ENCODE results near the gene TROAP.

TROAP gene

GRCh38 chr12:49342914-49343731 is 20.1 kb downstream of the TROAP start:
- no peak for DNase-seq (ENCODE audit: low spot score)

- DNase-seq (ENCODE audit: low spot score) = no peak
Measured at GRCh38 chr12:49344486-49345050, 21.5 kb downstream of the TROAP start.

- DNase-seq (ENCODE audit: low spot score) = no peak
Measured at GRCh38 chr12:49345051-49345824, 22.2 kb downstream of the TROAP start.

- no peak for DNase-seq (ENCODE audit: low spot score)
Measured at GRCh38 chr12:49345825-49346658, 23.0 kb downstream of the TROAP start.

DNA sequence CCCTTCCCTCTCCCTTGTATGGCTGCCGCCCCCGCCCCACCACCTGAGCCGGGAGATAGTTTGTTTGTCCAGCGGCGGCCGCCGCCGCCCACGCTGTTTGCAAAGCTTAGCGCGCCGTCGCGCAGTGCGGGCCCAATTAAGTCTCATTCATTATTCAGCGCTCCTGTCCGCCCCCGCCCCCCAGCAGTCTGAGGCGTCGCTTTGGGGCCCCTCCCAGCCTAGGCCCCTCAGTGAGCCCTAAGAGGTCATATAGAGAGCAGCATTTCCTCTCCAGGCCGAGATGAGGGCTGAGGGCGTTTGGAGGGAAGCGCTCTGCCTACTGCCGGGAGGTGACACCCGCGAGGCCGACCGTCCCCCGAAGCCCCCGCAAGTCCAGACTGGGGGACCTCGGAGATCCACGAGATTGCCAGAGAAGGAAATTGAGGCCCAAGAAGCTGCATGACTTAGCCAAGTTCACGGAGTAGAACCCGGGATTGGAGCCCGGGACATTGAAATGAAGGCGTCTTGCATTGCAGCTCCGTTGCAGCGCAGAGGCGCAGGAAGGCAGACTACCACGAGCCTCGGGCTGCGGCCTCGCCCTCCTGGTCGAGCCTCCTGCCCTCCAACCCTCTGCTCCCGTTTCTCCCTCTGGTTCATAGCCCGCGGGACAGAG is 23.7 kb downstream of the TROAP start, which contains the start of gene DNAJC22:
Gene DNAJC22, plus strand, starts transcription at position 230 of the 652 bp plus-strand sequence. CDS start 1,985 bp downstream, outside the sequence.
- DNase-seq (ENCODE audit: low spot score) = no peak

- peak; percentile 86 for DNase-seq (ENCODE audit: low spot score)
Measured at GRCh38 chr12:49347311-49348193, 24.5 kb downstream of the TROAP start.

- no peak for DNase-seq (ENCODE audit: low spot score)
Measured at GRCh38 chr12:49348781-49349180, 25.7 kb downstream of the TROAP start.

- no peak for DNase-seq (ENCODE audit: low spot score)
Measured at GRCh38 chr12:49349266-49349665, 26.2 kb downstream of the TROAP start.

DNA sequence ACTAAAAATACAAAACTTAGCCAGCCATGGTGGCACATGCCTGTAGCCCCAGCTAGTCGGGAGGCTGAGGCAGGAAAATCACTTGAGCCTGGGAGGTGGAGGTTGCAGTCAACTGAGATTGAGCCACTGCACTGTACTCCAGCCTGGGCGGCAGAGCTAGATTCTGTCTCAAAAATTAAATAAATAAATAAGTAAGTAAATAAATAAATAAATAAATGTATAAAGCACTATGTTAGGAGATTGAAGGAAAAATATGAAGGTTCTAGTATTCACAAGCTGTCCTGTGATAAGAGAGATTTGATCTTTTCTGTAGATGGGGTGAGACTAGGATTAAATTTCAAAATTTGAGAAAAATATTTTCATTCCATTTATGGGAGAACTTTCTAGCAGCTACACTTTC is 29.3 kb downstream of the TROAP start:
- no peak for DNase-seq (ENCODE audit: low spot score)

DNA sequence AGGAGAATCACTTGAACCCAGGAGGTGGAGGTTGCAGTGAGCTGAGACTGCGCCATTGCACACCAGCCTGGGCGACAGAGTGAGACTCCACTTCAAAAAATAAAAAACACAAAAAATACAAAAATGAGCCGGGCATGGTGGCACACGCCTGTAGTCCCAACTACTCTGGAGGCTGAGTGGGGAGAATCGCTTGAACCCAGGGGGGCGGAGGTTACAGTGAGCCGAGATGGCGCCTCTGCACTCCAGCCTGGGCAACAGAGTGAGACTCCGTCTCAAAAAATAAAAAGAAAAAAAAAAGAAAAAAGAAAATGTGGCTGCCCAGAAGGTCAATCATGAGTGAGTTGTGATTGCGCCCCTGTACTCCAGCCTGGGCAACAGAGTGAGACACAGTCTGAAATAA is 32.9 kb downstream of the TROAP start:
- DNase-seq (ENCODE audit: low spot score) = no peak

GRCh38 chr12:49357103-49357678 is 34.1 kb downstream of the TROAP start:
- no peak for DNase-seq (ENCODE audit: low spot score)

DNA sequence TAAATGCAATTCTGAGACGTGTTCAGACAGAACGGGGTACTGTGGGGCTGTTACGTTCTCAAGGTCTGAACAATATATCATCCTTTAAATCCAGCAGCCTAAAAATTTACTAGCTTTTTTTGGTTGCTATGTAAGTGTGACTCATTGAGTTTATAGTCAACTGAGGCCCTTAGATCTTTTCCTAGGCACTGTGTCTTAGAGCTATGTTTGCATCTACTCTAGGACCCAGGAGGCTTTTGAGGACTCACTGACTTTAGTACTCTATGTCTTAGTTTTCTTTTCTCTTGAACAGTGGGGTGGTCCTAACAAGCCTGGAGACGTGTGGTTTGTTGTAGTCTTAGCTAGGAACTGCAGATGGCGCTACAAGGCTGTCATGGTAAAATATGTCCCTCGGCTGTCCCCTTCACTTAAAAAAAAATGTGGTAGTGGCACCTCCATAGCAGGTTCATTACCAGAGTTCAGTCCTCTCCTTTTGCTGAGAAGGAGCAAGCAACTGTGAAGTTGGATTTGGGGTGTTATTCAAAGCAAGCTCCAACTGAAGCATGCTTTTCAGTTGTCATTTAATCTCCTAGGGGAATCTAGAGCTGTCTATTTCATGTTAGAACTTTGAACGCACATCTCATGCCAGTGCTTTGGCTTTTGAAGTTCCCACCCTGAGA is 35.6 kb downstream of the TROAP start:
- DNase-seq (ENCODE audit: low spot score) = peak; percentile 81

GRCh38 chr12:49359671-49360070 is 36.6 kb downstream of the TROAP start:
- no peak for DNase-seq (ENCODE audit: low spot score)

GRCh38 chr12:49362077-49362476 is 39.0 kb downstream of the TROAP start:
- no peak for DNase-seq (ENCODE audit: low spot score)

DNA sequence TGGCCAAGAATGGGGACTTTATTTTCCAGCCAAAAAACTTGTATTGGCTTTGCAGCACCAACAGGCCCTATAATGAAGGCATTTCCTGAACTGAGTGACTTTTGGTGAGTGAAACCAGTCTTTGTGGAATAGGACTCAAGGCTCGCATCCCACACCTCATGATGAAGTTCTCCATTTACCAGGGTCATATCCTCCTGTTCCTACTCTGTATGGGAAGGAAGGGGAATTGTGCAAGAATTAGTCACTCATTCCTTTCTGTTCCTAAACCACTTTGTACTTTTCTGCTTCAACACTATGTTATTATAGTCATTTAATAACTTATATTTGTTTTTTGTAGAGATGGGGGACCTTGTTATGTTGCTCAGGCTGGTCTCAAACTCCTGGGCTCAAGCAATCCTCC is 41.9 kb downstream of the TROAP start:
- DNase-seq (ENCODE audit: low spot score) = no peak

DNA sequence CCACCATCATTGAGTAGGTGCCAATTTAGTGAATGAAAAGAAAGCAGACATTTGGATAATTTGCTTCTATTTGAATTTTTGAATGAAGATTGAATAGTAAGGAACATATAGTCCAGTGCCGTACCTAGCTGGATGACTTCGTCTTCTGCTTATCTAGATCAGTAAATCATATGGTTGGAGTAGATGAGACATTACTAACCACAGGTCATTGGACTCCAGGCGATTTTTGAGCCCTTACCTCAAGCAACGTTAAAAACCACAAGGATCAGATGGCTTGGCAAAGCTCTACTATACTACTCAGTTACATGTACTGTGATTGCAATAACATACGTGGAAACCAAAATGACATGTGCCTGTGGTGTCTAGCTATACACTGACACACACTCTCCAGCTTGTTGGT is 42.5 kb downstream of the TROAP start:
- DNase-seq (ENCODE audit: low spot score) = no peak

- DNase-seq (ENCODE audit: low spot score) = no peak
Measured at GRCh38 chr12:49366096-49366651, 43.1 kb downstream of the TROAP start.

- peak; percentile 92 for DNase-seq (ENCODE audit: low spot score)
Measured at GRCh38 chr12:49366652-49367380, 43.8 kb downstream of the TROAP start.
